Hematopoietic multipotent progenitor cell treated with erythropoietin and hydrocortisone succinate and interleukin-3 and kit ligand, for 4 days (in vitro differentiated cells): Measurements from ENCODE around the gene ZNF689.
"Not testable (repeated sequence)": the region's sequence is repeated elsewhere in the genome, so short reads cannot be mapped to it uniquely, and the experiment has no call there.

Source experiments
- DNase-seq: peaks from one replicate; pipeline ENCODE4 v3.0.0-alpha.2; 2015

ZNF689 gene

DNA sequence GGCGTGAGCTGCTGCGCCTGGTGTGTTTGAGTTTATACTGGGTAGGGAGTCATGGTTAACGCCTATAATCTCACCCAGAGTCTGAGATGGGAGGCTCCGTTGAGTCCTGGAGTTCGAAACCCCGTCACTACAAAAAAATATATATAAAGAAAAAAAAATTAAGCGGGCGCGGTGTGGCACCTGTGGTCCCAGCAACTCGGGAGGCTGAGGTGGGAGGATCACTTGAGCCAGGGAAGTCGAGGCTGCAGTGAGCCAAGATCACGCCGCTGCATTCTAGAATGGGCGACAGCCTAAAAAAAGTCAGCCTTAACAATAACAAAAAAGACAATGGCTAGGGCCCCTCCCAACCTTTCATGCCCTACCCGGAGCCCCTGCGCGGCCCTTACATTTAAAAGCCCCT lies 23.3 kb upstream of the ZNF689 start:
- no peak for DNase-seq

GRCh38 chr16:30632454-30632853 lies 22.3 kb upstream of the ZNF689 start:
- DNase-seq: not testable (repeated sequence)

DNA sequence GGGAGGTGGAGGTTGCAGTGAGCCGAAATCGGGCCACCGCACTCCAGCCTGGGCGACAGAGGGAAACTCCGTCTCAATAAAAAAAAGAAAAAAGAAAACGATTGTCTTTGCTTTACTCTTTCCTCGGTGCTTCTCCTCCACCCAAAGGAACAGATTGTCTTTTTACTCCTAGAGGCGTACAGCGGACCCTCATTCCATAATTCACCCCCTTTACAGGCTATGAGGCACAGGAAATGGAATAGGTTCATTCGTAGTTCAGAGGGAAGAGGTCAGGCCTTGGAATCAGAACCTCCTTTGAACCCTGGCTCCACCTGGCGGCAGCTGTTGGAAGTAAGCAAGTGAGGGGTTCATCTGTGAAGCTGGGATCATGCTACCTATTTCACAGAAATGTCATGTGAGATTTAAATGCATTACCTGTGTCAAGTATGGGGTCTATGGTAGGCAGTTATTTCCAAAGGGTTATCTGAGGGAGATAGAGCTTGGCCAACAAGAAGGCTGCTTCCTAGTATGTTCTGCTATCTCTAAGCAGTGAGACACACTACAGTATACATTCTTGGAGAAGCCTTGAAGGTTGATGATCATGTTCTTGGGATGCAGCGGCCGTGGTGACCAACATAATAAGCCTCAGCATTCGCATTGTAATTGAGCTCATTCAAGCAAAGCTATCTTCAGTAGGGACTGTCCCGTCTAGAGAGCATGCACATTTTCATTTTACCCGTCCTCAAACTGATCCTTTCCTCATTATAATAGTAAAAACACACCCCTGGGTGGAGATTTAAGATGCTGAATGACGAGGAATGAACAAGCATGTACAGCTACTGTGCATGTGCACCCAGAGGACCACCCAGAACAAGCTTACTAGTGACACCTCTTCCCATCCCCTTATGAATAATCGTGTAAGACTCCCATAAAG lies 18.7 kb upstream of the ZNF689 start:
- peak; percentile 92 for DNase-seq

GRCh38 chr16:30626236-30626635 lies 16.0 kb upstream of the ZNF689 start:
- DNase-seq: peak; percentile 47

GRCh38 chr16:30623536-30624283 lies 13.5 kb upstream of the ZNF689 start:
- peak; percentile 20 for DNase-seq

DNA sequence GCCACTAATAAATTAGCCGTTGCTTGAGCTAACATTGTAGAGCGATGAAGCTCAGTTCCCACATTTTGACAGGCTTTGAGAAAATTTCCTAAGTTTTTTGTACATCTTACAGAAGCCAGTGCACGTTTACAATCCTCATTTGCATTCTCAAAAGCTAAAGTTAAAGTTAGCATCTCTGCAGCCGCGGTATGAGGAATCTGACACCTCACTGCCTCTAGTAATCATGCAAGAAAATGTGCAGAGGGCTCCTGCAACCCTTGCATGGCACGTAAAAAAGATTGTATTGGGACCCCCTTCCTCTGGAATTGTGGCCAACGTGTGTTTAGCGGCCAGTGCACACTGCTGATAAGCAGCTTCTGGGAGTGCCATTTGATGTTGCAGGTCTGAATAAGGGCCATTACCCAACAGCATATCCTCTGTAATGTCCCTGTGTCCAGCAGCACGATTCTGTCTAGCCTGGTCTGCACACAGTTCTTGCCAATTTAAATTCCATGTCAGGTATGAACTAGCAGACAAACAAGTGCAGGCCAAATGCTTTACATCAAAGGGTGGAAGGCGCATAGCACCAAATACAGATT lies 12.4 kb upstream of the ZNF689 start:
- DNase-seq: peak; percentile 22

GRCh38 chr16:30621765-30622164 lies 11.6 kb upstream of the ZNF689 start:
- no peak for DNase-seq

- no peak for DNase-seq
Observed at GRCh38 chr16:30620169-30620568, 10.0 kb upstream of the ZNF689 start.

GRCh38 chr16:30619638-30620037 lies 9.4 kb upstream of the ZNF689 start:
- DNase-seq: no peak

DNA sequence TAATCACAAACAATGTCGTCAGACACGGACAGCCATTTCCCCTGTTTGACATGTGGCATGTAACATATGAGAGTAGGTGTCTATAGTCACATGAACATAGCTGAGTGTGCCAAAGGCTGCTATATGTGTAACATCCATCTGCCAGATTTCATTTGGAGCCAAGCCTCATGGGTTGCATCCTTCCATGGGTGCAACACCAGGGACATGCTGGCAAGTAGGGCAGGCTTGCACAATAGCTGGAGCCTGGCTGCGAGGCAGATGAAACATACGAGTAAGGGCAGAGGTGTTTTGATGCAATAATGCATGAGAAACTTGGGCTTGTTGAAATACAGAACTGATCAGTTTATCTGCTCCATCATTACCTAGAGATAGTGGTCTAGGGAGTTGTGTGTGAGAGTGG lies 9.0 kb upstream of the ZNF689 start:
- DNase-seq: peak; percentile 38

GRCh38 chr16:30615358-30616091 lies 5.3 kb upstream of the ZNF689 start:
- peak; percentile 78 for DNase-seq

DNA sequence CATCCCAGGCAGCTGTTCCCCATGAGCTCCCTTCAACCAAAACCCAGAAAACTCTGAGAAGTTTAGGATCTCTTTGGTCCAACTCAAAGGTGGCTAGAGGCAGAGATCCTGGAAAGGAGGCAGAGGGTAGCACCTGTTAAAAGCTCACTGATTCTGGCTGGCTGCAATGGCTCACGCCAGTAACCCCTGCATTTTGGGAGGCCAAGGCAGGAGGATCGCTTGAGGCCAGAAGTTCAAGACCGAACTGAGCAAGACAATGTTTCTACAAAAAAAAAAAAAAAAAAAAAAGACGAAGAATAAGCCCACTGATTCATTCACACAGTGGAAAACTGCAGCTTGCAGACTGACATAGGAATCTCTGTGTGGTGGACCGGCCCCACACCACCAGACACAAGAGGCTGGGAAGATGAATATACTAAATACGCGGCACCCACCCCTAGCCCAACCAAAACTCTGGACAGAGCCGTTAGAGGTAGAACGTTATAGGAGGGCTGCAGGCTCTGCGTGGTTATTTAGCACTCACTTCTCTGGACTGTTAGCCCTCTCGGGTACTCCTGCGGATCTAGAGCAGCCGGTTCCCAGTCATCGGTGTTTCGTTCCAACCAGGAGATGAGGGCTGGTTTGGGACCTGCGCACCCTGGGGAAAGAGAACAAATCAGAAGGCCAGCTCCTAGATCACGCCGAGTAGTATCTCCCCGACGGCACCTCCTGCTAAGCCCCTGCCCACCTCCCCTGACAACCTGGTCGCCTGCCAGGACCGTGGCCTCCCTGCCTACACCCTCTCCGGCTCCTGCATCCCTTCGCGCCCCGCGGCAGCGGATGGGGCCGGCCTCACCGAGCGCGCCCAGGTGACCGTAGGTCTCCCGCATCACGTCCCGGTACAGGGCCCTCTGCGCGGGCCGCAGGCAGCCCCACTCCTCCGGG lies 925 bp downstream of the ZNF689 start:
- DNase-seq: peak; percentile 71

DNA sequence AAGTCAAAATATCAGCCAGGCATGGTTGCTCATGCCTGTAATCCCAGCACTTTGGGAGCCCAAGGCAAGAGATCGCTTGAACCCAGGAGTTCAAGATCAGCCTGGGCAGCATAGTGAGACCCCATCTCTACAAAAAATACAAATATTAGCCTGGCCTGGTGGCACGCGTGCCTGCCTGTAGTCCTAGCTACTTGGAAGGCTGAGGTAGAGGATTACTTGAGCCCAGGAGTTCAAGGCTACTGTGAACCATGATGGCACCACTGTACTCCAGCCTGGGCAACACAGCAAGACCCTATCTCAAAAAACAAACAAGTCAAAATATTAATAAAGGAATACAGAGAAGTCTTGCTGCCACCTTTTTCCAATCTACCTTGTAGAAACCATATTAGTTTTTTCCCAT lies 4.2 kb downstream of the ZNF689 start:
- DNase-seq: no peak

DNA sequence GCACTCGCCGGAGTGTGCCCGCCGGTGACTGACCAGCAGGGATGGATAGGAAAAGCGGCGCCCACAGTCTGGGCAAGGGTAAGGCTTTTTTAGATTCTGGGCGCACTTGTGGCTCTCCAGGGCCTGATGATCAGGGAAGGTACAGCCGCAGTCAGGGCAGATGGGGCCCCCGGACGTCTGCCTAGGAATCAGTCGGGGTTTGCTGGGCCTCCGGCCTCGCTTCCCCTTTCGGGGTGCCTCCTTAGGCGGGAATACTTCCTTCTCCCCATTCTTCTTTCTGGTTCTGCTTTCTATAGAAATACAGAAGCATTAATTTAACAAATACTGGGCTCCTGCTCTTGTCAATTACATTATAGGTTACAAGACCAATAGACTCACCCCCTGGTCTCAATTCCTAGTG lies 5.0 kb downstream of the ZNF689 start:
- DNase-seq: no peak

GRCh38 chr16:30604316-30604947 lies 5.8 kb downstream of the ZNF689 start:
- DNase-seq: no peak

DNA sequence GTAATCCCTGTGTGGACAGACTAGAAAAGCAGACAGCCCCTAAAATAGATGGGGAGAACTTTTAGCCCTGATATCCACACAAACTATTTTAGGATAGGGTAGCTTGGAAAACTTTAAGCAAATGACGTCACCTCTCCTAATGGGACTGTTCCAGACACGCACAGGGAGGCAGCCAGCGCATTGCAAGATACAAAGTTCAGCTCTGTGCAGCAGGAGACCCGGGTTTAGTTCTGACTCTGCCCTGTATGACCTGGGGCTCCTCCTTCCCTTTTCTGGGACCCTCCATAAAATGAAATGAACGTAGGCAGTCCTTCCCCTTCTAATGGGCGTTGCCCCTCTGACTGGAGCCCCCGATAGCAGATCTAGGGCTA lies 6.3 kb downstream of the ZNF689 start:
- DNase-seq: no peak

DNA sequence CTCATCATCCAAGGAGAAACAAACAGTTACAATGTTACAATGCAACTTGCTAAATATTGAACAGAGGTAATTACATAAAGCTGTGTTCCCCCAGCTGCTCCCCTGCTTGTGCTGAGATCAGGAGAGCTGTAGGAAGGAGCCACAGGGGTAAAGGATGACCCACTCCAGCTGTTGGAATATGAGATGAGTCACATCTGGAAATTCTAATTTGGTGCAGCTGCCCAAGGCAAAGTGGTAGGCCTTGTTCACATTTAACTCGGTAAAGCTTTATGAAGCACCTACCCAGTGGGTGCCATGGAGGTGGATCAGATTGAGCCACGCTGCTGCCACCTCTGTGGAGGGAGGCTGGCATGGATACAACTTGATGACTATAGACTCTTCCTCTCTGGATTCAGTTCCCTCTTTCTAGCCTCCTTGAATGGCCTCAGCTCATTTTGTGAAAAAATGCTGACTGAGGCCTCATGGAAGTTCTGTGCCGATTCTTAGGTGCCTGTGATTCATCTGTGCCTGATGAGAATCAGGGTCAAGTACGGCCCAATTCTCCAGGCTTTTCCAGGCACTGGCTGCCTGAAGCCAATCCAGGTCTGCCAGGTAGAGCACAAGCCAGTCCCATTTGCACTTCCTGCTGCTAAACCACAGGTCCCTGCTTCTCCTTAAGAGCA lies 7.4 kb downstream of the ZNF689 start:
- DNase-seq: no peak

- DNase-seq: no peak
Observed at GRCh38 chr16:30601966-30602365, 8.2 kb downstream of the ZNF689 start.

DNA sequence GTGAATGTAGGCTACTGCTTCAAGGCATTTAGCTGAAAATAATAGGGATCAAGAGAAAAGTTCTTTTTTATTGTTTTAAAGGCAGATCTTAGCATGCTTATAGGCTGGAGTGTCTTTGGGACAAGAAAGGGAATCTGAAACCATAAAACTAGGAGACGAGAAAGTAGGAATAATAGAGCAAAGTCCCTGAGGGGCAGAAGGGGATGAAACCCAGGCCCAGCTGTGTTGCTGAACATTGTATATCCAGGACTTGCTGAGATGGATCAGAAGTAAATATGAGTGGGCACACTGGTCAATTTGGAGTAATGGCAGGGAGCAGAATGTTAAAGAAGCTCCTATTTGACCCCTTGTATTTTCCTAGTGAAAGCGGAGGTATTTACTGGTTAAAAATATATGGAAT lies 9.3 kb downstream of the ZNF689 start:
- DNase-seq: no peak

- no peak for DNase-seq
Observed at GRCh38 chr16:30600215-30600614, 10.0 kb downstream of the ZNF689 start.

GRCh38 chr16:30592871-30593270 lies 17.3 kb downstream of the ZNF689 start:
- no peak for DNase-seq
